Measurements from ENCODE around the gene MIPOL1.

MIPOL1 gene

GRCh38 chr14:37592482-37593408 is 395.0 kb downstream of the MIPOL1 start:
- POLR2A ChIA-PET: interaction anchor here (0.6 kb wide), 1 partner anchor 9 kb away, joined by 5 read pairs; no protein-coding TSS in a partner anchor
- peaks cover 3% of the 10 kb centered on the region; the same call in 1 of the 2 replicates for H3K4me1 ChIP-seq (ENCODE audit: control insufficient read depth, insufficient read depth, low read length)
- peak overlapping the region; percentile 75 for H3K4me3 ChIP-seq (ENCODE audit: low read depth, low read length)
- peaks cover 0 to 15% of the 10 kb centered on the region in 2 experiments; a peak in 1 of 3 replicates for H3K36me3 ChIP-seq (ENCODE audit: control insufficient read depth in 2 of 2, insufficient read depth in 1 of 2, low read length in 2 of 2)
- no peaks in the 10 kb centered on the region for H3K9me3 ChIP-seq (ENCODE audit: control insufficient read depth, insufficient read depth, low read depth, low read length)
- peak overlapping the region; percentile 99 for H3K27ac ChIP-seq (ENCODE audit: extremely low read depth, low read depth, low read length)
- CTCF ChIA-PET: interaction anchor here (0.6 to 2.8 kb wide), 9 partner anchors 13 to 391 kb away, joined by 3 to 15 read pairs (median 3); no protein-coding TSS in a partner anchor
- TF ChIP-seq GLIS1 (tag by site-specific recombination; IDR thresholded peaks at IDR 0.05): 0 out of 2 replicates have a peak, but pooled peaks have one; percentile 27
- peak; percentile 96 for TF ChIP-seq ZBTB20 (tag by site-specific recombination; IDR thresholded peaks at IDR 0.05)
- TF ChIP-seq, protein P1, sequence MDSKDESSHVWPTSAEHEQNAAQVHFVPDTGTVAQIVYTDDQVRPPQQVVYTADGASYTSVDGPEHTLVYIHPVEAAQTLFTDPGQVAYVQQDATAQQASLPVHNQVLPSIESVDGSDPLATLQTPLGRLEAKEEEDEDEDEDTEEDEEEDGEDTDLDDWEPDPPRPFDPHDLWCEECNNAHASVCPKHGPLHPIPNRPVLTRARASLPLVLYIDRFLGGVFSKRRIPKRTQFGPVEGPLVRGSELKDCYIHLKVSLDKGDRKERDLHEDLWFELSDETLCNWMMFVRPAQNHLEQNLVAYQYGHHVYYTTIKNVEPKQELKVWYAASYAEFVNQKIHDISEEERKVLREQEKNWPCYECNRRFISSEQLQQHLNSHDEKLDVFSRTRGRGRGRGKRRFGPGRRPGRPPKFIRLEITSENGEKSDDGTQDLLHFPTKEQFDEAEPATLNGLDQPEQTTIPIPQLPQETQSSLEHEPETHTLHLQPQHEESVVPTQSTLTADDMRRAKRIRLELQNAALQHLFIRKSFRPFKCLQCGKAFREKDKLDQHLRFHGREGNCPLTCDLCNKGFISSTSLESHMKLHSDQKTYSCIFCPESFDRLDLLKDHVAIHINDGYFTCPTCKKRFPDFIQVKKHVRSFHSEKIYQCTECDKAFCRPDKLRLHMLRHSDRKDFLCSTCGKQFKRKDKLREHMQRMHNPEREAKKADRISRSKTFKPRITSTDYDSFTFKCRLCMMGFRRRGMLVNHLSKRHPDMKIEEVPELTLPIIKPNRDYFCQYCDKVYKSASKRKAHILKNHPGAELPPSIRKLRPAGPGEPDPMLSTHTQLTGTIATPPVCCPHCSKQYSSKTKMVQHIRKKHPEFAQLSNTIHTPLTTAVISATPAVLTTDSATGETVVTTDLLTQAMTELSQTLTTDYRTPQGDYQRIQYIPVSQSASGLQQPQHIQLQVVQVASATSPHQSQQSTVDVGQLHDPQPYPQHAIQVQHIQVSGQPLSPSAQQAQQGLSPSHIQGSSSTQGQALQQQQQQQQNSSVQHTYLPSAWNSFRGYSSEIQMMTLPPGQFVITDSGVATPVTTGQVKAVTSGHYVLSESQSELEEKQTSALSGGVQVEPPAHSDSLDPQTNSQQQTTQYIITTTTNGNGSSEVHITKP (tag by site-specific recombination; IDR thresholded peaks at IDR 0.05): peak; percentile 93
- TF ChIP-seq ZNF146 (tag by site-specific recombination; IDR thresholded peaks at IDR 0.05): no peak
- peak; percentile 34; the same call in 1 of the 2 replicates for TF ChIP-seq CTCF (tag by site-specific recombination; IDR thresholded peaks at IDR 0.05)
- TF ChIP-seq ZNF280C (tag by site-specific recombination; IDR thresholded peaks at IDR 0.05): no peak
- TF ChIP-seq YY1 (tag by site-specific recombination; IDR thresholded peaks at IDR 0.05): peak; percentile 58; the same call in 1 of the 2 replicates
- TF ChIP-seq ZBTB17 (tag by site-specific recombination; IDR thresholded peaks at IDR 0.05): 0 out of 2 replicates have a peak, but pooled peaks have one; percentile 8
- TF ChIP-seq ZNF184 (tag by site-specific recombination; IDR thresholded peaks at IDR 0.05): no peak
- peak; percentile 52 for TF ChIP-seq SP2 (tag by site-specific recombination; IDR thresholded peaks at IDR 0.05)
- TF ChIP-seq, protein P2, sequence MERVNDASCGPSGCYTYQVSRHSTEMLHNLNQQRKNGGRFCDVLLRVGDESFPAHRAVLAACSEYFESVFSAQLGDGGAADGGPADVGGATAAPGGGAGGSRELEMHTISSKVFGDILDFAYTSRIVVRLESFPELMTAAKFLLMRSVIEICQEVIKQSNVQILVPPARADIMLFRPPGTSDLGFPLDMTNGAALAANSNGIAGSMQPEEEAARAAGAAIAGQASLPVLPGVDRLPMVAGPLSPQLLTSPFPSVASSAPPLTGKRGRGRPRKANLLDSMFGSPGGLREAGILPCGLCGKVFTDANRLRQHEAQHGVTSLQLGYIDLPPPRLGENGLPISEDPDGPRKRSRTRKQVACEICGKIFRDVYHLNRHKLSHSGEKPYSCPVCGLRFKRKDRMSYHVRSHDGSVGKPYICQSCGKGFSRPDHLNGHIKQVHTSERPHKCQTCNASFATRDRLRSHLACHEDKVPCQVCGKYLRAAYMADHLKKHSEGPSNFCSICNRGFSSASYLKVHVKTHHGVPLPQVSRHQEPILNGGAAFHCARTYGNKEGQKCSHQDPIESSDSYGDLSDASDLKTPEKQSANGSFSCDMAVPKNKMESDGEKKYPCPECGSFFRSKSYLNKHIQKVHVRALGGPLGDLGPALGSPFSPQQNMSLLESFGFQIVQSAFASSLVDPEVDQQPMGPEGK (tag by site-specific recombination; IDR thresholded peaks at IDR 0.05): peak; percentile 77
- no peak; the same call in 1 of the 2 replicates for TF ChIP-seq IKZF3 (tag by site-specific recombination; IDR thresholded peaks at IDR 0.05)
- 0 out of 2 replicates have a peak, but pooled peaks have one; percentile 35 for TF ChIP-seq SP3 (tag by site-specific recombination; IDR thresholded peaks at IDR 0.05)
- no peak for TF ChIP-seq ZNF560 (tag by site-specific recombination; IDR thresholded peaks at IDR 0.05; ENCODE audit: borderline replicate concordance)
- no peak for TF ChIP-seq ZNF544 (tag by site-specific recombination; IDR thresholded peaks at IDR 0.05)
- TF ChIP-seq ZNF157 (tag by site-specific recombination; IDR thresholded peaks at IDR 0.05): no peak
- TF ChIP-seq, protein P3, sequence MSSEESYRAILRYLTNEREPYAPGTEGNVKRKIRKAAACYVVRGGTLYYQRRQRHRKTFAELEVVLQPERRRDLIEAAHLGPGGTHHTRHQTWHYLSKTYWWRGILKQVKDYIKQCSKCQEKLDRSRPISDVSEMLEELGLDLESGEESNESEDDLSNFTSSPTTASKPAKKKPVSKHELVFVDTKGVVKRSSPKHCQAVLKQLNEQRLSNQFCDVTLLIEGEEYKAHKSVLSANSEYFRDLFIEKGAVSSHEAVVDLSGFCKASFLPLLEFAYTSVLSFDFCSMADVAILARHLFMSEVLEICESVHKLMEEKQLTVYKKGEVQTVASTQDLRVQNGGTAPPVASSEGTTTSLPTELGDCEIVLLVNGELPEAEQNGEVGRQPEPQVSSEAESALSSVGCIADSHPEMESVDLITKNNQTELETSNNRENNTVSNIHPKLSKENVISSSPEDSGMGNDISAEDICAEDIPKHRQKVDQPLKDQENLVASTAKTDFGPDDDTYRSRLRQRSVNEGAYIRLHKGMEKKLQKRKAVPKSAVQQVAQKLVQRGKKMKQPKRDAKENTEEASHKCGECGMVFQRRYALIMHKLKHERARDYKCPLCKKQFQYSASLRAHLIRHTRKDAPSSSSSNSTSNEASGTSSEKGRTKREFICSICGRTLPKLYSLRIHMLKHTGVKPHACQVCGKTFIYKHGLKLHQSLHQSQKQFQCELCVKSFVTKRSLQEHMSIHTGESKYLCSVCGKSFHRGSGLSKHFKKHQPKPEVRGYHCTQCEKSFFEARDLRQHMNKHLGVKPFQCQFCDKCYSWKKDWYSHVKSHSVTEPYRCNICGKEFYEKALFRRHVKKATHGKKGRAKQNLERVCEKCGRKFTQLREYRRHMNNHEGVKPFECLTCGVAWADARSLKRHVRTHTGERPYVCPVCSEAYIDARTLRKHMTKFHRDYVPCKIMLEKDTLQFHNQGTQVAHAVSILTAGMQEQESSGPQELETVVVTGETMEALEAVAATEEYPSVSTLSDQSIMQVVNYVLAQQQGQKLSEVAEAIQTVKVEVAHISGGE (tag by site-specific recombination; conservative IDR thresholded peaks at IDR 0.05; ENCODE audit: low read depth): no peak
- TF ChIP-seq ZNF654 (tag by site-specific recombination; IDR thresholded peaks at IDR 0.05; ENCODE audit: low read depth): no peak
- no peak for TF ChIP-seq EGR2 (tag by site-specific recombination; IDR thresholded peaks at IDR 0.05; ENCODE audit: low read depth)
- no peak for TF ChIP-seq ZNF623 (tag by site-specific recombination; IDR thresholded peaks at IDR 0.05)
- TF ChIP-seq ZNF341 (tag by site-specific recombination; IDR thresholded peaks at IDR 0.05; ENCODE audit: low read depth): peak; percentile 87
